ENCODE results near the gene CACTIN.
"Not testable (repeated sequence)": the region's sequence is repeated elsewhere in the genome, so short reads cannot be mapped to it uniquely, and the experiment has no call there.

Gene CACTIN

GRCh38 chr19:3668331-3669081 is 41.9 kb upstream of the CACTIN start:
- no peaks in the 10 kb centered on the region for H3K36me3 ChIP-seq (replicated peaks; ENCODE audit: insufficient read depth, low read length)
- H3K4me1 ChIP-seq (ENCODE audit: low read length) = no peaks in the 10 kb centered on the region
- DNase-seq = no peak
- no peak overlapping the region for H3K9ac ChIP-seq (ENCODE audit: low read length)
- no peak overlapping the region for H3K27ac ChIP-seq (ENCODE audit: low read length)
- H4K20me1 ChIP-seq (ENCODE audit: insufficient read depth, low read length) = no peaks in the 10 kb centered on the region; the same call in 1 of the 2 replicates
- no peak overlapping the region for H3K4me2 ChIP-seq (ENCODE audit: low read depth, low read length)
- no peak for TF ChIP-seq EZH2phosphoT487 (IDR thresholded peaks at IDR 0.05; ENCODE audit: low read length)
- no peaks in the 10 kb centered on the region for H3K9me3 ChIP-seq (replicated peaks; ENCODE audit: insufficient read depth, low read length)
- peaks cover 10% of the 10 kb centered on the region for H3K79me2 ChIP-seq (ENCODE audit: low read length)
- H3K9me2 ChIP-seq (replicated peaks; ENCODE audit: insufficient read depth, low read length) = no peaks in the 10 kb centered on the region
- no peak overlapping the region for H2AFZ ChIP-seq (ENCODE audit: low read length)
- H3K4me3 ChIP-seq (ENCODE audit: low read length) = no peak overlapping the region
- H3F3A ChIP-seq (ENCODE audit: insufficient read depth, low read length) = no peaks in the 10 kb centered on the region
- H3K27me3 ChIP-seq (replicated peaks; ENCODE audit: insufficient read depth, low read length) = no peaks in the 10 kb centered on the region

GRCh38 chr19:3667766-3668165 is 41.2 kb upstream of the CACTIN start:
- H3K79me2 ChIP-seq (ENCODE audit: low read length) = peaks cover 6% of the 10 kb centered on the region
- H4K20me1 ChIP-seq (ENCODE audit: insufficient read depth, low read length) = no peaks in the 10 kb centered on the region; the same call in 1 of the 2 replicates
- H3K9me2 ChIP-seq (replicated peaks; ENCODE audit: insufficient read depth, low read length) = no peaks in the 10 kb centered on the region
- TF ChIP-seq EZH2phosphoT487 (IDR thresholded peaks at IDR 0.05; ENCODE audit: low read length) (no peak), EZH2 (optimal IDR thresholded peaks at IDR 0.05; ENCODE audit: low read depth, low read length) (no peak)
- TF ChIP-seq, protein P1, sequence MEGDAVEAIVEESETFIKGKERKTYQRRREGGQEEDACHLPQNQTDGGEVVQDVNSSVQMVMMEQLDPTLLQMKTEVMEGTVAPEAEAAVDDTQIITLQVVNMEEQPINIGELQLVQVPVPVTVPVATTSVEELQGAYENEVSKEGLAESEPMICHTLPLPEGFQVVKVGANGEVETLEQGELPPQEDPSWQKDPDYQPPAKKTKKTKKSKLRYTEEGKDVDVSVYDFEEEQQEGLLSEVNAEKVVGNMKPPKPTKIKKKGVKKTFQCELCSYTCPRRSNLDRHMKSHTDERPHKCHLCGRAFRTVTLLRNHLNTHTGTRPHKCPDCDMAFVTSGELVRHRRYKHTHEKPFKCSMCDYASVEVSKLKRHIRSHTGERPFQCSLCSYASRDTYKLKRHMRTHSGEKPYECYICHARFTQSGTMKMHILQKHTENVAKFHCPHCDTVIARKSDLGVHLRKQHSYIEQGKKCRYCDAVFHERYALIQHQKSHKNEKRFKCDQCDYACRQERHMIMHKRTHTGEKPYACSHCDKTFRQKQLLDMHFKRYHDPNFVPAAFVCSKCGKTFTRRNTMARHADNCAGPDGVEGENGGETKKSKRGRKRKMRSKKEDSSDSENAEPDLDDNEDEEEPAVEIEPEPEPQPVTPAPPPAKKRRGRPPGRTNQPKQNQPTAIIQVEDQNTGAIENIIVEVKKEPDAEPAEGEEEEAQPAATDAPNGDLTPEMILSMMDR (IDR thresholded peaks at IDR 0.05; ENCODE audit: low read length) = no peak
- H3F3A ChIP-seq (ENCODE audit: insufficient read depth, low read length) = no peaks in the 10 kb centered on the region
- H3K4me2 ChIP-seq (ENCODE audit: low read depth, low read length) = no peak overlapping the region
- H3K27me3 ChIP-seq (replicated peaks; ENCODE audit: insufficient read depth, low read length) = no peaks in the 10 kb centered on the region
- no peak overlapping the region for H2AFZ ChIP-seq (ENCODE audit: low read length)
- H3K27ac ChIP-seq (ENCODE audit: low read length) = no peak overlapping the region
- no peak overlapping the region for H3K9ac ChIP-seq (ENCODE audit: low read length)
- no peaks in the 10 kb centered on the region for H3K36me3 ChIP-seq (replicated peaks; ENCODE audit: insufficient read depth, low read length)
- H3K4me1 ChIP-seq (ENCODE audit: low read length) = no peaks in the 10 kb centered on the region
- DNase-seq = no peak
- H3K9me3 ChIP-seq (replicated peaks; ENCODE audit: insufficient read depth, low read length) = no peaks in the 10 kb centered on the region
- H3K4me3 ChIP-seq (ENCODE audit: low read length) = no peak overlapping the region

GRCh38 chr19:3667037-3667638 is 40.5 kb upstream of the CACTIN start:
- no peak overlapping the region for H3K27ac ChIP-seq (ENCODE audit: low read length)
- TF ChIP-seq EZH2 (optimal IDR thresholded peaks at IDR 0.05; ENCODE audit: low read depth, low read length) (no peak), EZH2phosphoT487 (IDR thresholded peaks at IDR 0.05; ENCODE audit: low read length) (no peak)
- TF ChIP-seq, protein P1 (IDR thresholded peaks at IDR 0.05; ENCODE audit: low read length) = no peak
- no peak for DNase-seq
- H3K4me2 ChIP-seq (ENCODE audit: low read depth, low read length) = no peak overlapping the region
- H3F3A ChIP-seq (ENCODE audit: insufficient read depth, low read length) = no peaks in the 10 kb centered on the region
- H3K27me3 ChIP-seq (replicated peaks; ENCODE audit: insufficient read depth, low read length) = no peaks in the 10 kb centered on the region
- H3K79me2 ChIP-seq (ENCODE audit: low read length) = peaks cover under 1% of the 10 kb centered on the region; the same call in 1 of the 2 replicates
- H3K9ac ChIP-seq (ENCODE audit: low read length) = no peak overlapping the region
- H3K9me2 ChIP-seq (replicated peaks; ENCODE audit: insufficient read depth, low read length) = no peaks in the 10 kb centered on the region
- H3K4me1 ChIP-seq (ENCODE audit: low read length) = no peaks in the 10 kb centered on the region
- H3K9me3 ChIP-seq (replicated peaks; ENCODE audit: insufficient read depth, low read length) = no peaks in the 10 kb centered on the region
- H4K20me1 ChIP-seq (ENCODE audit: insufficient read depth, low read length) = no peaks in the 10 kb centered on the region; the same call in 1 of the 2 replicates
- H3K36me3 ChIP-seq (replicated peaks; ENCODE audit: insufficient read depth, low read length) = no peaks in the 10 kb centered on the region
- no peak overlapping the region for H2AFZ ChIP-seq (ENCODE audit: low read length)
- no peak overlapping the region for H3K4me3 ChIP-seq (ENCODE audit: low read length)

GRCh38 chr19:3666545-3666856 is 39.9 kb upstream of the CACTIN start:
- not testable (repeated sequence) for H3K9me2 ChIP-seq (replicated peaks; ENCODE audit: insufficient read depth, low read length); H3K4me1 ChIP-seq (ENCODE audit: low read length); H3K27me3 ChIP-seq (replicated peaks; ENCODE audit: insufficient read depth, low read length); H4K20me1 ChIP-seq (ENCODE audit: insufficient read depth, low read length); H3K36me3 ChIP-seq (replicated peaks; ENCODE audit: insufficient read depth, low read length); H3K9me3 ChIP-seq (replicated peaks; ENCODE audit: insufficient read depth, low read length); H3F3A ChIP-seq (ENCODE audit: insufficient read depth, low read length); DNase-seq; H3K79me2 ChIP-seq (ENCODE audit: low read length); H3K27ac ChIP-seq (ENCODE audit: low read length); H2AFZ ChIP-seq (ENCODE audit: low read length); H3K4me2 ChIP-seq (ENCODE audit: low read depth, low read length); H3K9ac ChIP-seq (ENCODE audit: low read length); H3K4me3 ChIP-seq (ENCODE audit: low read length)
